ENCODE results near the gene RDH11.

DNA sequence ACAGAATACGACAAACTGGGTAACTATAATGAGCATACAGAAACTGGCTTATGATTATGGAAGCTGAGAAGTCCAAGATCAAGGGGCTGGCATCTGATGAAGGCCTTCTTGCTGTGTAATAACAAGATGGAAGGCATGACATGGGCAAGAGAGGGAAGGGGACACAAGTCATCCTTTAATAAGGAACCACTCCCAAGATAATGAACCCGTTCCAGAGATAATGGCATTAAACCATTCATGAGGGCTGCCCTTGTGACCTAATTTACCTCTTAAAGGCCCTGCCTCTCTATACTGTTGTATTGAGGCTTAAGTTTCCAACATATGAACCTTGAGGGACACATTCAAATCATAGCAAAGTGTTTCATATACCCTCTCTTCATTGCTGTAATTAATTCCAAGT, 16.6 kb downstream of the RDH11 start:
- TF ChIP-seq, protein P1, sequence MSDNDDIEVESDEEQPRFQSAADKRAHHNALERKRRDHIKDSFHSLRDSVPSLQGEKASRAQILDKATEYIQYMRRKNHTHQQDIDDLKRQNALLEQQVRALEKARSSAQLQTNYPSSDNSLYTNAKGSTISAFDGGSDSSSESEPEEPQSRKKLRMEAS (IDR thresholded peaks at IDR 0.05), result no peak
- TF ChIP-seq CEBPB (IDR thresholded peaks at IDR 0.05; ENCODE audit: low read depth) (no peak), EZH2 (IDR thresholded peaks at IDR 0.05) (no peak)
- TF ChIP-seq, protein P2, sequence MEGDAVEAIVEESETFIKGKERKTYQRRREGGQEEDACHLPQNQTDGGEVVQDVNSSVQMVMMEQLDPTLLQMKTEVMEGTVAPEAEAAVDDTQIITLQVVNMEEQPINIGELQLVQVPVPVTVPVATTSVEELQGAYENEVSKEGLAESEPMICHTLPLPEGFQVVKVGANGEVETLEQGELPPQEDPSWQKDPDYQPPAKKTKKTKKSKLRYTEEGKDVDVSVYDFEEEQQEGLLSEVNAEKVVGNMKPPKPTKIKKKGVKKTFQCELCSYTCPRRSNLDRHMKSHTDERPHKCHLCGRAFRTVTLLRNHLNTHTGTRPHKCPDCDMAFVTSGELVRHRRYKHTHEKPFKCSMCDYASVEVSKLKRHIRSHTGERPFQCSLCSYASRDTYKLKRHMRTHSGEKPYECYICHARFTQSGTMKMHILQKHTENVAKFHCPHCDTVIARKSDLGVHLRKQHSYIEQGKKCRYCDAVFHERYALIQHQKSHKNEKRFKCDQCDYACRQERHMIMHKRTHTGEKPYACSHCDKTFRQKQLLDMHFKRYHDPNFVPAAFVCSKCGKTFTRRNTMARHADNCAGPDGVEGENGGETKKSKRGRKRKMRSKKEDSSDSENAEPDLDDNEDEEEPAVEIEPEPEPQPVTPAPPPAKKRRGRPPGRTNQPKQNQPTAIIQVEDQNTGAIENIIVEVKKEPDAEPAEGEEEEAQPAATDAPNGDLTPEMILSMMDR (IDR thresholded peaks at IDR 0.05 in 2 of 3, conservative IDR thresholded peaks at IDR 0.05 in 1 of 3; ENCODE audit: borderline replicate concordance in 1 of 3, insufficient read depth in 1 of 3, low read depth in 2 of 3, low read length in 2 of 3), result no peak
- TF ChIP-seq, protein P3, sequence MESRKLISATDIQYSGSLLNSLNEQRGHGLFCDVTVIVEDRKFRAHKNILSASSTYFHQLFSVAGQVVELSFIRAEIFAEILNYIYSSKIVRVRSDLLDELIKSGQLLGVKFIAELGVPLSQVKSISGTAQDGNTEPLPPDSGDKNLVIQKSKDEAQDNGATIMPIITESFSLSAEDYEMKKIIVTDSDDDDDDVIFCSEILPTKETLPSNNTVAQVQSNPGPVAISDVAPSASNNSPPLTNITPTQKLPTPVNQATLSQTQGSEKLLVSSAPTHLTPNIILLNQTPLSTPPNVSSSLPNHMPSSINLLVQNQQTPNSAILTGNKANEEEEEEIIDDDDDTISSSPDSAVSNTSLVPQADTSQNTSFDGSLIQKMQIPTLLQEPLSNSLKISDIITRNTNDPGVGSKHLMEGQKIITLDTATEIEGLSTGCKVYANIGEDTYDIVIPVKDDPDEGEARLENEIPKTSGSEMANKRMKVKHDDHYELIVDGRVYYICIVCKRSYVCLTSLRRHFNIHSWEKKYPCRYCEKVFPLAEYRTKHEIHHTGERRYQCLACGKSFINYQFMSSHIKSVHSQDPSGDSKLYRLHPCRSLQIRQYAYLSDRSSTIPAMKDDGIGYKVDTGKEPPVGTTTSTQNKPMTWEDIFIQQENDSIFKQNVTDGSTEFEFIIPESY (IDR thresholded peaks at IDR 0.05; ENCODE audit: extremely low read depth, insufficient replicate concordance, low read length), result no peak
